Inferior parietal cortex (tissue), 1 donor: ENCODE measurements around the gene TRAPPC4.
"Not testable (repeated sequence)": the region's sequence is repeated elsewhere in the genome, so short reads cannot be mapped to it uniquely, and the experiment has no call there.

Experiments used
- DNase-seq: peaks from one replicate; pipeline ENCODE4 v3.0.0-alpha.2; 2016; ENCODE audit errors: extremely low spot score

Gene TRAPPC4

DNA sequence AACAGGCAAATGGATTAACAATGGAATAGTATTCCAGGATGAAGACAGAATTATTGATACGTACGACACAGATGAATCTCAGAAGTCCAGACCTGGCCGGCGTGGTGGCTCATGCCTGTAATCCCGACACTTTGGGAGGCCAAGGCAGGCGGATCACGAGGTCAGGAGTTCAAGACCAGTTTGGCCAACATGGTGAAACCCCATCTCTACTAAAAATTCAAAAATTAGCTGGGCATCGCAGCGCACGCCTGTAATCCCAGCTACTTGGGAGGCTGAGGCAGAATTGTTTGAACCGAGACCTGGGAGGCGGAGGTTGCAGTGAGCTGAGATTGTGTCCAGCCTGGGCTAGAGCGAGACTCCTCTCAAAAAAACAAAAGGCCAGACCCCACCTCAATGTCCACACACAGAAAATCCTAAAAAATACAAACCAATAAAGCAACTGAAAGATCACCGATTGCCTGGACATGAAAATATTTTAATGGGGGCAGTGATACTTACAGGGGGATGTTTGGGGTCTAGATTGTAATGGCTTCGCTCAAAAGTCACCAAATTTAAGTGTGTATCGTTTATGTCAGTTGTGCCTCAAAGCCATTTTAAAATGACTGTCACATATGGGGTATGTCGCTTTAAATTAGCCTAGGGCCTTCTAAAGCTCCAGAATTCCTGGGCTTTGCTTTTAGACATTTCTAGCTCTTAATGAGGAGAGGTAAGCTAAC is 4.2 kb upstream of the TRAPPC4 start:
- DNase-seq, result no peak

- no peak for DNase-seq
These were observed 3.4 kb upstream of the TRAPPC4 start for GRCh38 chr11:119015054-119015611.

- no peak for DNase-seq
These were observed 2.2 kb upstream of the TRAPPC4 start for GRCh38 chr11:119016216-119017009.

- DNase-seq, result not testable (repeated sequence)
These were observed 1.2 kb upstream of the TRAPPC4 start for GRCh38 chr11:119017377-119017776.

DNA sequence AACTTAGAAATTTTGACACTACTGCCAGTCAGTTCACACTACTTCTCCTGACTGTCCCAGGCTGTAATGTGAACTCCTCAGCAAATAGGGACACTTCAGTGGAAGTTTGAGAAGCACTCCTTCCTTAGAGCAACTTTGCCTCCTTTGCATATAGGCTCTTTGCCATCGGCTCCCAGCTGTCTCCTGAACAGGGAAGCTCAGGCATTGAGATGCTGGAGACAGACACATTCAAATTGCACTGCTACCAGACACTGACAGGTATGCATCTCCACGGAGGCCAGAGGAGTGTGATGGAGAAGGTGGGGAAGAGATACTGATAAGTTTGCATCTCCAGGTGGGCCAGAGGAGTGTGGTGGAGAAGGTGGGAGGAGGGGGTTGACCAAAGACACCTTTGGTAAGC is 1.4 kb downstream of the TRAPPC4 start:
- DNase-seq, result no peak

GRCh38 chr11:119021631-119022030 is 3.1 kb downstream of the TRAPPC4 start:
- no peak for DNase-seq

DNA sequence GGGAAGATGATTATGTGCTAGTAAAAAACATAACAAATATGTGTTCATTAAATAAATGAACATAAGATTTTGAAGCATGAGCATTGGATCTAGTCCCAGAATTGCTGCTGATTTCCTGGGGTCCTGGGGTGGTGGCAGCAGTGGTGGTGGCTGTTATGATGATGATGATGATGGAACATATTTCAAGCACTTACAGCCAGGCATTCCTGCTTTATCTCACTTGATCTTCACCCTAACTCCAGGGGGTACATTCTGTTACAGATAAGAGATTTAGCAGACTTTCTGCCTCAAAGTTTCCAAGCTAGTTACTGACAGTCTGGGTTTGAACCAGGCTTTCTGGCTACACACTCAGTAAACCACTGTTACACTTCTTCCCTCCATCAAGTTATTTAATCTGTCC is 5.2 kb downstream of the TRAPPC4 start:
- no peak for DNase-seq

- no peak for DNase-seq
These were observed 6.0 kb downstream of the TRAPPC4 start for GRCh38 chr11:119024430-119025098.

DNA sequence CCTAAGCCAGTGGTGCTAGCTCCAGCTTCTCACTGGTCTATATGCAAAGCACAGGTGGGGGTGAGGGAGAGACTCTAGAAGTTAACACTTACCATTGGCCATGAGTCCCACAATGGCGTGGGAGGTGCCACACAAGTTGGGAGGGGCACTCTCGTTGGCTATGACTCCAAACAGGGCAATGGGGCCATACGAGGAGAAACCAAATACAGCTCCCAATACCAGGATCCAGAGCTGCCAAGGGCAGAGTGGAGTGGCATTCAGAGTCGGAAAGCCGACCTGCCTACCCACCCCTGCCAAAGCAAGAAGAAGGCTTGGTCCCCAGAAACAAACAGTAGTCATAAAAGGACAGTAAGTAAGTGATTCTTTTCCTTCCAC is 6.5 kb downstream of the TRAPPC4 start:
- DNase-seq, result no peak

DNA sequence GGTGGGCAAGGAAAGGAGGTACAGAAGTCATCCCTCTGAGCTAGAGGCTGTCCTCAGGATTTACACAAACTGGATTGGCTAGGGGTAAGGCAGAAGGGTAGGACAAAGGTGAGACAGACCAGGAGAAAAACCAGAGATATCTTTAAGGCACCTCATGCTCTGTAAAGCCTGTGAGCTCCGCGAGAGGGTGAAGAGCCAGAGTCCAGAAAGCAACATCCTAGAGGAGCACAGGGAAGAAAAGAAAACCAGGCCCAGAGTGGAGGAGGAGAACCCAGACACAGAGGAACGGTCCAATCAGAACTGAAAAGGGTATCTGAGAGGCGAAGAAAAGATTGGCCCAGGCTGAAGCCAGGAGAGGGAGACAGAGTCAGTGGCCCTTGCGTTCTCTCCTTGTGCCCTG is 7.0 kb downstream of the TRAPPC4 start:
- no peak for DNase-seq

DNA sequence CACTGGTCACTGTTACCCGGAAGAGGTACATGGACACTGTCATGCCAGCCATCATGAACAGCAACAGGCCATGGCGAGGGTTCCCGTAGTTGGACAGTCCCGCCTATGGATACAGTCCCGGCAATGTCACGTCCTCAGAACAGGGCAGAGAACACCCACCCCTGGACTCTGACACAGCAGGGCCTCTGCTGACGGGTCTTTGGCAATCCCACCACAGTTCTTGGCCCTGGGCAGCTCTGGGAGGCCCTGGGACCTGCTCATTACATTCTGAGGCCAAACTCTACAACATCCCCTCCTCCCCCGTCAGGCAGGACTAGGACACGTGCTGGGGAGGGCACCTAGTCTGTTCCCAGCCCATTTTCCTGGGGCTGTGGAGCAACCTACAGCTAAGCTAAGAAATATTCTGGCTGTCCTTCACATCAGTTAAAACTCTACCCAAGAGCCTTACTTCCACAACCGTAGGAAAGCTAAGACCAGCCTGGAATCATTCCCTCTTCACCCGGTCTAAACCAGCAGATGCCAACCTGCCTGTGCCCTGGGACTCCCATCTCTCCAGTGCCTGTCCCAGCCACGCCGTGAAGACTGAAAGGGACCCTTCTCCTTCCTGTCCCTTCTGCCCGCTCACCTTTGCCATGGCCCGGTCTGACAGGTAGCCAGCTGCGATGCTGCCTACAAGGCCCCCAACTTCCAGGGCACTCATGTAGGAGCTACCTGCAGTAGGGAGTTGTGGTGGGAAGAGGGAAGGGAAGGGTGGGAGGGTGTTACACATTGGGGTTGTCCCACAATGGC is 7.6 kb downstream of the TRAPPC4 start:
- DNase-seq, result no peak

DNA sequence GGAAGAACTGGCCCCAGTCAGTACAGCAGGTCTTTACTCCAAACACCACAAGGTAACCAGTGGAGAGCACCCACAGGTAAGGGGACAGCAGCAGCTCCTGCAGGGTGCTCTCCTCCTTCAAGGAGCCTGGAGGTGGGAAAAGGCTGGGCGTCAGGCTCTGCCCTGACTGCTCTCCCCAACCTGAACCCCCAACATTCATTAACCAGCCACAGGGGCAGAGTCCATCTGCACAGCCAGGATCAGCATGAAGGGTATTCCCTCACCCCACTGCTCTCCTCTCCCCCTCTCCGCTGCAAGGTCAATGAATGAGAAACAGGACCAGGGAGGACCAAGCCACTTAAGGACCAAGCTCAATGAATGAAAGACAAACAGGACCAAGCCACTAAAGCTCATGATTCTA is 8.4 kb downstream of the TRAPPC4 start:
- DNase-seq, result no peak

DNA sequence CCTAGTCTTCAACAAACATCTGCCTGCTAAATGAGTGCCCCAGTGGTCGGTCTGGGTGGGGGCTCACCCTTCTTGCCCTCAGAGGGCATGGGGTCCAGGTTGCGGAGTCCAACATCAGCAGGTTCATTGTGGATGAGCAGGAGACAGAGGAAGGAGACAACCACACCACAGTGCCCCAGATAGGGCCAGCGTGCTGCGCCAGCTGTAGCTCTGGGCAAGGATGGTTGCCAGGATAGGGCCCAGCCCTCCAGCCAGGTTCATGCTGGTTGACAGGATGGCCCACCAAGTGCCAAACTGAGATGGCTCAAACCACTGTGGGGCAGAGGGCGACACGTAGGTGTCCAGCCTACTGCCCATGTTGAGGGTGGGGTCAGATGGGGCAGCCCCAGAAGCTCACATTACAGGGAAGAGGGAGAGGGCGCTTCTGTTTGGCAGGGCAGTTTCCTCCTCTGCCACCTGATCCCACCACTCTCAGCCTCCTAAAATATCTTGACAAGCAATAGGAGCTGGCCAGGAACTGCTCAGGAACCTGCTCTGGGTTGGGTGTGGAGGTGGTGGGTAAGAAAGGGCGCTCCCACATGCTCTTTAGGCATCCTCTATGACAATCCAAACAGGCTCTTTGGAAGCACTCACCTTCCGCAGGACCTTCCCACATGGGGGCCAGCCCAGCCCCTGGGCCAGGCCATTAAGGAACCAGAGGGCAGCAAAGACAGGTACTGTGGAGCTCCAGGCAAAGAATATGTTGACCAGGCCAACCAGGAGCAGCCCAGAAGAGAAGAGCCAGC is 9.2 kb downstream of the TRAPPC4 start:
- DNase-seq, result no peak

GRCh38 chr11:119028346-119029068 is 9.9 kb downstream of the TRAPPC4 start:
- no peak for DNase-seq

- DNase-seq, result no peak
These were observed 10.4 kb downstream of the TRAPPC4 start for GRCh38 chr11:119029069-119029339.

GRCh38 chr11:119029340-119030028 is 10.9 kb downstream of the TRAPPC4 start:
- DNase-seq, result peak; percentile 20

DNA sequence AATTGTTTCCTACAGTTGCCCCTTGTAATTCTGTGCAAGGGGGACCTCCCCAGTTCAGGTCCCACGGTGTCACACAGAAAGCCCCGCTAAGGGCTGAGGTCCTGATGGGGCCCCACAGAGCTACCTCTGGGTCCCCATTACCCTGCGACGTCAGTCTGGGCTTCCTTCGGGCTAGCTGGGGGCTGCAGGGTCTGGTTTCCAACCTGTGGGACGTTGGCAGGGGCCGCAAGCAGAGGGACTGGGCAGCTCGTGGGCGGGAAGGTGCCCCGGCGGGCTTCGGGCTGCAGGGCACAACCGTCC is 11.4 kb downstream of the TRAPPC4 start:
- no peak for DNase-seq

GRCh38 chr11:119030329-119031047 is 11.9 kb downstream of the TRAPPC4 start, which contains the start of gene SLC37A4:
Gene SLC37A4, minus strand, starts transcription at chr11:119030877.
- DNase-seq, result peak; percentile 97

DNA sequence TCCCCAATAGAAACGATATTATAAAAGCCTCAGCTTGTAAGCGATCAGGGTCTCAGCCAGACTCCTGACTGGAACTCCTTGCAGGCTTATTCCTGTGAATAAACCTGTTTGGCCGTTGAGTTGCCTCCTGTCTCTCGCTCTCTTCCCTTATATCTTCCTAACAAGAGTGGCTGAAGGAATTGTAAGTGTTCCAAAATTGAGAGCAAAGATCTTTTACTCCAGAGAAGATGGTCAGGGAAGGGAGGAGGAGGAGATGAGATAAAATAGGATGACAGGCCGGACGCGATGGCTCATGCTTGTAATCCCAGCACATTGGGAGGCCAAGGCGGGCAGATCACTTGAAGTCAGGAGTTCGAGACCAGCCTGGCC is 13.3 kb downstream of the TRAPPC4 start:
- DNase-seq, result no peak
